HFF-Myc (cell line): ENCODE measurements around the gene RAB5B.

Source experiments
- DNase-seq: peaks from one replicate; pipeline ENCODE4 v3.0.0-alpha.2; 2011; ENCODE audit warnings: low read depth; ENCODE audit errors: extremely low read depth
- H3K4me3 ChIP-seq: replicated peaks from 2 replicates; pipeline ENCODE4 v1.5.1; 2011; ENCODE audit warnings: low read depth, mild to moderate bottlenecking, control low read depth, low read length
- CTCF ChIP-seq: IDR thresholded peaks from 2 replicates; pipeline ENCODE4 v1.5.1; 2012; ENCODE audit warnings: mild to moderate bottlenecking, low read depth, low read length, control low read depth; ENCODE audit errors: missing control alignments

The RAB5B gene

DNA sequence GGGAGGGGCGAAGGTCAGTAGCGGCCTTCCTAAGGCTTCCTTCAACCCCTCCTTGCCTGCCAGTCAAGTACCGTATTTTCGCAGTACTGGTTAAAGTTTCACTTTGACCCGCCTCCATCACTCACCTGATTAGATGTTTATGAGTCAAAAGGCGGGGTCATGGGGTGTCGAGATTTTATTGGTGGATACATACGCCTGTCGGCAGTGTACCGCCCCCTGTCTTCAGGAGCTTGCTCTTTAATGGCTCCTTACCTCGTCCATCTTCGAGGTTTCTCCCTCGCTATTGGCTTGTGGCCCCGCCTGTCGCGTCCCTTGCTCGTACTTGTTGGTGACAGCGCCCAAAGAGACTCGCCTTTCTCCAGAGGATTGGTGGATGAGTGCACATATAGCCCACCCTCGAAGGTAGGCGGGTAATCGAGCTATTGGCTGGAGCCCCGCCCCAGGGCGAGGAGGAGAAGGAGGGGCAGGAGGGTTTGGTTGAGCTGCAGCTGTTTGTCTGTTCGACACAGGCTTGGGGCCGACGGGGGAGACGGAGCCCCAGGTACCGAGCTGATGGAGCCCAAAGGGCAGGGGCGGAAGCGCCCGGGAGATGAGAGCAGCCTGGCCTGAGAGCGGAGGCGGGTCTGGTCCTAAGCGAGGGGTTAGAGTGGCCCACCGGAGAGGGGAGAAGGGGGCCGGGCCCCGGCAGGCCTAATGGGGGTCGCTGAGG, at the start of gene RAB5B:
Gene RAB5B, plus strand, starts transcription at position 480 of the 709 bp plus-strand sequence. CDS start 12,883 bp downstream, outside the sequence.
- H3K4me3 ChIP-seq = peak within 1 kb of the TSS; percentile 81
- peak; percentile 100 for DNase-seq
- TF ChIP-seq CTCF = no peak

DNA sequence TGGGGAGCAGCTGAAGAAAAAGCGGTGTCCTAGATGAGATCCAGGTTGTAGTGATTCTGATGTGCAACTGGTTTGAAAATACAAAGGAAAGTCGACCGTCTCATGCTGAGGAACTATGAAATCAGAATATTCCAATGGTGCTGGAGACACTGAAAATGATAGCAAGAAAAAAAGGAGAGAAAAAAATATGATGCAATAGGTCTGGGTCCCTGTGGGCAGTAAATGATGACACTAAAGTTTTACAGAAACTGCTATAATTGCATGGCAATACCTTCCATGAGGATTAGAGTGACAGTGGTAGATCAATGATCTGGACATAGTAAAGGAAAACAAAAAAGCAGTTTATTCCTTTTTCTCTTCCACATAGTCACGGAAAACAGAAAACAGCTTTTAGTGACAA, 48.5 kb upstream of the RAB5B start:
- TF ChIP-seq CTCF = no peak
- peak overlapping the region; percentile 77 for H3K4me3 ChIP-seq
- no peak for DNase-seq

DNA sequence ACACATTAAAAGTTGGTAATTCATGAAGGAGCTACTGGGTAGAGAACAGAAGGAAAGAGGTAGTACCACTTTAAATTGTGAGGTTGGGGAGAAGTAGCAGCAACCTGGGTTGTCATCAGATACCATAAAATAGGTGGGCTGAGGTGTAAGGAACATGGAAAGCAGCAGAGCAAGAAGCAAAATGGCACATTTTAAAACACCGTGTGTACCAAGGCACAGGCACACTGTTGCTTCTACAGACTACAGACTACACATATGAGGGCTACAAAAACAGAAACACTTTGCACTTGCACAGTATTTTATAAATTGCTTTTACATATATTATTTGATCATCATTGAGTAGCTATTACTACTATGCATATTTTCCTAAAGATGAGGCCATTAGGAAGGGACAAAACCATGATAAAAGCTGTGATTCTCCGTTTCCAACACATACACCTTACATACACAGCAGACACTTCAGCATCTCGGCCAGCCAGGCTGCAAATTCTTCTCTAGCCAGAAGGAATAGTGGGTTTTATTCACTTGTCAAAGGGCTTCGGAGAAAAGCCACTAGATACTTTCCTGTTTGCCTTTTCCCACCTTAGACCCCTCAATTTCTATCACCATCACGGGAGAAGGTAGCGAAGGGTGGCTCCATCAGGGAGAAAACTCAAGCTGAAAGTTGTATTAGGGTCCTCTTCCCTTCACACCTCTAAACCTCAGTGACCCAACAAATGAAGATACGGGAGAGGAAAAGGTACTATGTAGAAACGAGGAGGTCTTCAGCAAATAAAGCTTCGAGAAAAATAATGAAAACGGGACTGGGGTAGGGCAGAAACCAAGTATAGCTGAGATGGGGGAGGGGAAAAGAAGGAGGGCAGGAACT, 47.8 kb upstream of the RAB5B start:
- no peak for TF ChIP-seq CTCF
- H3K4me3 ChIP-seq = peak overlapping the region; percentile 77
- no peak for DNase-seq

GRCh38 chr12:55926738-55927587, 46.9 kb upstream of the RAB5B start:
- DNase-seq = peak; percentile 77
- peak overlapping the region; percentile 77 for H3K4me3 ChIP-seq
- TF ChIP-seq CTCF = peak; percentile 75

DNA sequence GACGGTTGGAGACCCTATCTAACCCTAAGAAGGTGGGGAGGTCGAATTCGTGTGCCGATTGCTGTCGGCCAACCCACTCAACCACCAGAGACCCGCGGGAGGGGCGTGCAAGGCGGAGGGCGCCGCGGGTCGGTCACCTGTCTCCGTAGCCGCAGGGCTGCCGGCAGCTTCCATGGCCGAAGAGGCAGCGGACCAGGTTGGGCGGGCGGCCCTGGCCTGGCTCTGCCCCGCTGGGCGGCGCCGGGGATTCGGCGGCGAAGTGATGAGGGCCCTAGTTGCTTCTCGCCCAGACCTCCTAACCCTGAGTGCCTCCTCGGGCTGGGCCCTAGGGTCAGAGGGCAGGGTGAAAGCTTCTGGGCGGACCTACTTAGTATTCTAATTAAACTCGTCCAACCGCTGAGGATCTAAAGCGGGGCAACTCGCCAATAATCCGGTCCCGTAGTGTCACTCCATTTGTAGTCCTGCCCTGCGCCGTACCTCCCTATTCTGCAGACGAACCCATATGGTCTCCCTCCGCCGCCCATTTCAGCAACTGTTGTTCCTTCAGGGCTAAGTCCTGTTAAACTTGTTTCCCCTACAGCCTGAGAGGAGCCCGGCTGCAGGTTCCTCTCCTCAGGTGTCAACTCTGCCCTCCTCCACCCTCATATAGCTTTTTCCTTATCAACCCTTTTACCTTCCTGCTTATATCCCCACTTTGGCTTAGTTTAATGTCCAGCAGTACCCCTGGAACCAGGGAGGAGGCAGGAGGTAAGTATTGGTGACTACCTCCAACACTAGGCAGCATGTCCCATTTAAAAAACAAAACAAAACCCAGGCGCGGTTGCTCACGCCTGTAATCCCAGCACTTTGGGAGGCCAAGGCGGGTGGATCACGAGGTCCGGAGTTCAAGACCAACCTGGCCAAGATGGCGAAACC, 46.0 kb upstream of the RAB5B start, which contains the start of gene PYM1:
Gene PYM1, minus strand, starts transcription at position 307 of the 915 bp plus-strand sequence. Its CDS starts 133 bp downstream, at position 174.
- DNase-seq = peak; percentile 48
- TF ChIP-seq CTCF = no peak
- peak within 1 kb of the TSS; percentile 77 for H3K4me3 ChIP-seq

DNA sequence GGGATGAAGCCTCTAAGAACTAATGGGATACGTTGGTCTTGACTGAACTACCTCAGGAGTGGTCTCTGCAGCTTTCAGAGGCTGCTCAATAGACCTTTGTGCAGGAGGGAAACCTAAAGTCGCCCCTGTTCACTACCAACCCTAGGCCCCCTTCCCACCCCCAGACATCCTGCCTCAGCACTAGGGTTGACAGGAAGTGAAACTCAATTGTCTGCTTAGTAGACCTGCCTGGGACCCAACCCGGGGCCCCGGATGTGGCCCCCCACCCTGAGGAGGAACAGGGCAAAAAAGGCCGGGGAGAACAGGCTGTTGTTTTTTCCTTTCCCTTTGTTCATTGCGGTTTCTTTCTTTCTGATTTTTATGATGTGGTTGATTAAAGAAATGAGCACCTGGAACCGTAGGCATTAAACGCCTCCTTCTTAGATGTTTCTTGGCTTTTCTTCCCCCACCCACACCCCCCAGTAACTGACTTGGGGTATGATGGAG, 44.5 kb upstream of the RAB5B start:
- no peak for DNase-seq
- no peak for TF ChIP-seq CTCF
- no peak overlapping the region for H3K4me3 ChIP-seq
